ENCODE measurements around the gene PTPRK.

DNA sequence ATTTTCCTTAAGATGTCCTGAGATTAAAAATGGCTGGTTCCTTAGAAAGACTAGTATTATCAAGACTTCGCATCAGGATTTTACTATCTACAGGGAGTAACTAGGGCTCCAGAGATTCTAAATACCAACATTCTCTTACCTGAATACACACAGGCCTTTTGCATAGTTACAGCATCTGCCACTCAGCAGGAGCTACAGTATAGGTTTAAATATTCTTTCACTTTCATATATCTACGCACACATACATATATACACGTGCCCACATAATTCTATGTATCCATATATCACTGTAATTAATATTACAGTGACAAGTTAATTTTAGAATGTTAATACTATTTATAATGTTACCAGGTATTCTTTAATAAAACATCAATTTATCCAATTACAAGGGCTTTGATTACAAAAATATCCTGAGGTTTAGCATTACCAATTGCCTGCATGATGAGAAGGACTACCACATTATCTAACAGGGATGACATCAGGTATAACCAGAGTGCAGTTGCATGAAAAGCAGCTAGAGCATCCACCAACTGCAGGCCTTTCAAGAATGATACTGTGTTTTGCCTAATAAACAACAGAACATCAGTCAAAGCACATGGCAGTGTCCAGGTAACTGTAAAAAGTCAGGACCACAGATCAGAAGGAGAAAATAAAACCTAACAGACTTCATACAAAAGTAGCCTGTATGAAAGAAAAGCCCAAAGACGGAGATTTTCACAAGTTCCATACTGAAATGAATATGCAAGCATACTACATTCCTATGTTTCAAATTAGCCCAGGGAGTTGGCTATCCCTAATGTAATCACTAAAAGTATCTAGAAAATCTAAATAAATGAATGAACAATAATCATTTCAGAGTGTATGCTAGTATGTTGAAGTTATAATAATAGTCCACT, 268.7 kb downstream of the PTPRK start:
- TF ChIP-seq, protein P1, sequence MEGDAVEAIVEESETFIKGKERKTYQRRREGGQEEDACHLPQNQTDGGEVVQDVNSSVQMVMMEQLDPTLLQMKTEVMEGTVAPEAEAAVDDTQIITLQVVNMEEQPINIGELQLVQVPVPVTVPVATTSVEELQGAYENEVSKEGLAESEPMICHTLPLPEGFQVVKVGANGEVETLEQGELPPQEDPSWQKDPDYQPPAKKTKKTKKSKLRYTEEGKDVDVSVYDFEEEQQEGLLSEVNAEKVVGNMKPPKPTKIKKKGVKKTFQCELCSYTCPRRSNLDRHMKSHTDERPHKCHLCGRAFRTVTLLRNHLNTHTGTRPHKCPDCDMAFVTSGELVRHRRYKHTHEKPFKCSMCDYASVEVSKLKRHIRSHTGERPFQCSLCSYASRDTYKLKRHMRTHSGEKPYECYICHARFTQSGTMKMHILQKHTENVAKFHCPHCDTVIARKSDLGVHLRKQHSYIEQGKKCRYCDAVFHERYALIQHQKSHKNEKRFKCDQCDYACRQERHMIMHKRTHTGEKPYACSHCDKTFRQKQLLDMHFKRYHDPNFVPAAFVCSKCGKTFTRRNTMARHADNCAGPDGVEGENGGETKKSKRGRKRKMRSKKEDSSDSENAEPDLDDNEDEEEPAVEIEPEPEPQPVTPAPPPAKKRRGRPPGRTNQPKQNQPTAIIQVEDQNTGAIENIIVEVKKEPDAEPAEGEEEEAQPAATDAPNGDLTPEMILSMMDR (IDR thresholded peaks at IDR 0.05) = no peak
- TF ChIP-seq POLR2A (IDR thresholded peaks at IDR 0.05) = no peak

Data from thyroid gland (tissue), 4 donors.